Neural cell (in vitro differentiated cells): ENCODE results near the gene NTRK1. TPM values are rescaled to one million over a fixed set of nuclear protein-coding genes. Genes with fewer than 3 reads are reported as not detected.
A peak's percentile ranks its signal among the peaks of the same experiment; 100 is the strongest.

Source experiments
- H2AFZ ChIP-seq: fragments of 200-600, 300-800 bp; sonication (generic), shearing (Covaris generic); 2 replicates; pipeline ENCODE4 v1.6.0; 2014; ENCODE audit warnings: low read depth, mild to moderate bottlenecking, antibody characterized with exemption, low read length, moderate library complexity
- H3F3A ChIP-seq: fragments of 200-600 bp; shearing (Covaris generic); 2 replicates; pipeline ENCODE4 v1.6.1; 2016; ENCODE audit warnings: mild to moderate bottlenecking, moderate library complexity, mixed read lengths, antibody characterized with exemption, low read length; ENCODE audit not compliant: insufficient read depth, poor library complexity, severe bottlenecking
- H3K27ac ChIP-seq: fragments of 200-600, 300-800 bp; sonication (generic), shearing (Covaris generic); 2 replicates; pipeline ENCODE4 v1.5.1; 2014; ENCODE audit warnings: mild to moderate bottlenecking, low read length, moderate library complexity
- H3K27me3 ChIP-seq: fragments of 300-800, 200-600 bp; sonication (generic), shearing (Covaris generic); 2 replicates; pipeline ENCODE4 v1.6.0; 2014; ENCODE audit warnings: mild to moderate bottlenecking, low read depth, low read length, moderate library complexity; ENCODE audit not compliant: insufficient read depth
- H3K36me3 ChIP-seq: fragments of 300-800, 200-600 bp; sonication (generic), shearing (Covaris generic); 2 replicates; pipeline ENCODE4 v1.5.1; 2014; ENCODE audit warnings: mild to moderate bottlenecking, antibody characterized with exemption, low read length, moderate library complexity; ENCODE audit not compliant: insufficient read depth
- H3K4me2 ChIP-seq: fragments of 300-800, 200-600 bp; sonication (generic), shearing (Covaris generic); 2 replicates; pipeline ENCODE4 v1.6.0; 2014; ENCODE audit warnings: mild to moderate bottlenecking, low read length
- H3K4me3 ChIP-seq: fragments of 300-800, 200-600 bp; sonication (generic), shearing (Covaris generic); 2 replicates; pipeline ENCODE4 v1.5.1; 2014; ENCODE audit warnings: mild to moderate bottlenecking, low read length, moderate library complexity
- H3K79me2 ChIP-seq: fragments of 200-600 bp; shearing (Covaris generic); replicated peaks from 2 replicates; pipeline ENCODE4 v1.6.0; 2014; ENCODE audit warnings: mild to moderate bottlenecking, low read length, moderate library complexity; ENCODE audit not compliant: insufficient read depth
- H3K9ac ChIP-seq: fragments of 300-800, 200-600 bp; sonication (generic), shearing (Covaris generic); 2 replicates; pipeline ENCODE4 v1.6.1; 2016; ENCODE audit warnings: mild to moderate bottlenecking, low read length, mixed read lengths
- H3K9me2 ChIP-seq: fragments of 200-600 bp; shearing (Covaris generic); 2 replicates; pipeline ENCODE4 v1.6.1; 2016; ENCODE audit warnings: mild to moderate bottlenecking, low read length, mixed read lengths; ENCODE audit not compliant: insufficient read depth
- H3K9me3 ChIP-seq: fragments of 200-600, 300-800 bp; sonication (generic), shearing (Covaris generic); 2 replicates; pipeline ENCODE4 v1.6.1; 2016; ENCODE audit warnings: mild to moderate bottlenecking, mixed run types, low read length, moderate library complexity, mixed read lengths
- H4K20me1 ChIP-seq: fragments of 200-600 bp; shearing (Covaris generic); 2 replicates; pipeline ENCODE4 v1.6.1; 2016; ENCODE audit warnings: mild to moderate bottlenecking, mixed run types; ENCODE audit not compliant: insufficient read depth
- CTCF ChIP-seq: fragments of 450-650 bp; IDR thresholded peaks from 2 replicates; pipeline ENCODE4 v1.5.1; 2014; ENCODE audit warnings: antibody characterized with exemption, mild to moderate bottlenecking, moderate library complexity; ENCODE audit not compliant: poor library complexity, severe bottlenecking
- EP300 ChIP-seq: fragments of 450-650 bp; conservative IDR thresholded peaks from 2 replicates; pipeline ENCODE4 v1.6.1; 2014; ENCODE audit warnings: antibody characterized with exemption, mild to moderate bottlenecking, moderate library complexity; ENCODE audit not compliant: poor library complexity, severe bottlenecking
- EZH2 ChIP-seq: fragments of 200-600, 300-800 bp; shearing (Covaris generic), sonication (generic); IDR thresholded peaks from 2 replicates; pipeline ENCODE4 v1.6.1; 2014; ENCODE audit warnings: antibody characterized with exemption, low read length, borderline replicate concordance, mild to moderate bottlenecking; ENCODE audit not compliant: insufficient read depth, poor library complexity, severe bottlenecking
- MXI1 ChIP-seq: fragments of 450-650 bp; conservative IDR thresholded peaks from 2 replicates; pipeline ENCODE4 v1.6.1; 2014; ENCODE audit warnings: antibody characterized with exemption, mild to moderate bottlenecking; ENCODE audit not compliant: poor library complexity, severe bottlenecking
- POLR2AphosphoS5 ChIP-seq: IDR thresholded peaks from 2 replicates; pipeline ENCODE4 v1.6.1; 2012
- RAD21 ChIP-seq: fragments of 450-650 bp; conservative IDR thresholded peaks from 2 replicates; pipeline ENCODE4 v1.6.1; 2014; ENCODE audit warnings: antibody characterized with exemption, mild to moderate bottlenecking, moderate library complexity
- REST ChIP-seq: IDR thresholded peaks from 2 replicates; pipeline ENCODE4 v1.6.1; 2012; ENCODE audit warnings: borderline replicate concordance
- SMC3 ChIP-seq: fragments of 450-650 bp; conservative IDR thresholded peaks from 2 replicates; pipeline ENCODE4 v1.6.1; 2014; ENCODE audit warnings: antibody characterized with exemption, mild to moderate bottlenecking, moderate library complexity; ENCODE audit not compliant: poor library complexity
- TAF1 ChIP-seq: IDR thresholded peaks from 2 replicates; pipeline ENCODE4 v1.6.1; 2012; ENCODE audit warnings: low read depth
- polyA plus RNA-seq: library from polyadenylated mRNA; depleted of rRNA; stranded (reverse); fragments of >200 nt; gene quantifications from 2 replicates; pipeline ENCODE4 v1.2.3, GENCODE V29; 2014

Gene NTRK1
- polyA plus RNA-seq, 1 donor from 2014 or later: 4.9 TPM

- H3K9ac ChIP-seq: no peak overlapping the region
- no peaks in the 10 kb centered on the region for H3K79me2 ChIP-seq
- TF ChIP-seq CTCF (no peak), TAF1 (no peak), MXI1 (no peak), POLR2AphosphoS5 (no peak), EZH2 (no peak), REST (no peak)
- H2AFZ ChIP-seq: no peak overlapping the region
- no peaks in the 10 kb centered on the region for H3K9me2 ChIP-seq
- H3K27ac ChIP-seq: peak overlapping the region; percentile 36
- no peaks in the 10 kb centered on the region for H4K20me1 ChIP-seq
- no peak overlapping the region for H3K4me2 ChIP-seq
- peaks cover 24% of the 10 kb centered on the region for H3K27me3 ChIP-seq
- no peaks in the 10 kb centered on the region for H3K9me3 ChIP-seq
- H3K36me3 ChIP-seq: no peaks in the 10 kb centered on the region
- H3F3A ChIP-seq: no peaks in the 10 kb centered on the region
- H3K4me3 ChIP-seq: no peak overlapping the region
Measured at GRCh38 chr1:156840186-156840897, 20.3 kb upstream of the NTRK1 start.

DNA sequence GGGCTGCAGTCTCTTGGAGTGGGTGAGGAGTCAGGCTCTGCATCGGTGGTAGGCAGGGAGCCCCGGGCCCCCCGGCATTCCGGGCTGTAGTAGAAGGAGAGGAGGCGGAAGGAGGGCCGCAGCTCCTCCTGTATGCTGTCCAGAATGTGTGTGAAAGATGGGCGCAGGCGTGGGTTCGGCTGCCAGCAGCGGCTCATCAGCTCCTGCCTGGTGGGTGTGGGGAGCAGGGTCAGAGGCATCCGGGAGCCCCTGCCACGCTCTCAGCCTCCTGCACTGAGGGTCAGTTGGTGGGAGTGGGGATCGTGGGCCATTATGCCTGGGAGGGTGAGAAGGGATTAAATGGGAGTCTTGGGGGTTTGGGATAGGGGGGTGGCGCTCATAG lies 19.8 kb upstream of the NTRK1 start:
- H2AFZ ChIP-seq: no peak overlapping the region
- no peaks in the 10 kb centered on the region for H3F3A ChIP-seq
- no peaks in the 10 kb centered on the region for H3K79me2 ChIP-seq
- peaks cover 29% of the 10 kb centered on the region for H3K27me3 ChIP-seq
- no peaks in the 10 kb centered on the region for H4K20me1 ChIP-seq
- H3K4me2 ChIP-seq: no peak overlapping the region
- no peaks in the 10 kb centered on the region for H3K36me3 ChIP-seq
- H3K9me3 ChIP-seq: no peaks in the 10 kb centered on the region
- no peak overlapping the region for H3K27ac ChIP-seq
- no peaks in the 10 kb centered on the region for H3K9me2 ChIP-seq
- no peak overlapping the region for H3K4me3 ChIP-seq
- TF ChIP-seq EZH2 (no peak), EP300 (no peak), SMC3 (no peak), REST (no peak), CTCF (no peak), MXI1 (no peak), RAD21 (no peak), POLR2AphosphoS5 (no peak), TAF1 (no peak)
- H3K9ac ChIP-seq: no peak overlapping the region
